Measurements from ENCODE around the gene NSMF.
"Not testable (repeated sequence)": the region's sequence is repeated elsewhere in the genome, so short reads cannot be mapped to it uniquely, and the experiment has no call there.

Gene NSMF

DNA sequence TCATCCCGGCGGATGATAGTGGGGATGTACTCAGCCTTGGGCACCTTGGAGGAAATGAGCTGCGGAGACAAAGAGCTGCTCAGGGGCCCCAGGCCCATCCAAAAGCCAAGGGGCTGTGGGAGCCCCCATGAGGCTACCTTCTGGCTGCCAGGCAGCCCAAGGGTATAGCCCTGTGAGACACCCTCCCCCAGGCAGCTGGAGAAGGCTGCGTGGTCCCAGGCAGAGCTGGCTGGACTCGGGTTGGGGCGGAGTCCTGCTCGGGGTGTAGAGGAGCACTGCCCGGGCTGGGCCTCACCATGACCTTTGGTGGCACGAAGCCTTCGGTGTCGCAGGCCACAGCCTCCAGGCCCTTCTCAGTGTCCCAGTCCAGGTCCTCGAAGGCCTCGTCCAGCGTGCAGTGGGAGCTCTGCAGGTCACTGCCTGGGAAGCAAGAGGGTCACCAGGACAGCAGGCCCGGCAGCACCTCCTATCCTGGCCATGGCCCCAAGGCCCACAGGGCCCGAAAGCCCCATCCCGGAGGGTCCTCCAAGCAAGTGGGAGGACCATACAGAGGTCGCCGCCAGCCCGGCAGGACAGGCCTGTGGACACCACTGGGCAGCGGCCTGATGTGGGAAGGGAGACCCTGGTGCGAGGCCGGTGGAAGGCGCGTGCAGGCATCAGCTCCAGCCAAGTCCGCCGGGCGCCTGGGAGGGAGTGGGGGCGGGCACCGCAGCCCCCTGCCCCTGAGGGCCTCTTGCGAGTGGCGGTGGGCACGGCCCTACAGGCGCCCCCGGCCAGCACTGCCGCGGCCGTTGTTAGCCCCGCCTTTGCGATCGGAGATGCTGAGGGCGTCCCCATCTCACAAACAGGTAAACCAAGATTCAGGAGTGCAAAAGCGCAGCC is 6.1 kb downstream of the NSMF start:
- Histone ChIP-seq H2AFZ (ENCODE audit: low read length) (no peak overlapping the region), H4K20me1 (ENCODE audit: insufficient read depth, low read length) (no peaks in the 10 kb centered on the region)
- TF ChIP-seq, protein P1, sequence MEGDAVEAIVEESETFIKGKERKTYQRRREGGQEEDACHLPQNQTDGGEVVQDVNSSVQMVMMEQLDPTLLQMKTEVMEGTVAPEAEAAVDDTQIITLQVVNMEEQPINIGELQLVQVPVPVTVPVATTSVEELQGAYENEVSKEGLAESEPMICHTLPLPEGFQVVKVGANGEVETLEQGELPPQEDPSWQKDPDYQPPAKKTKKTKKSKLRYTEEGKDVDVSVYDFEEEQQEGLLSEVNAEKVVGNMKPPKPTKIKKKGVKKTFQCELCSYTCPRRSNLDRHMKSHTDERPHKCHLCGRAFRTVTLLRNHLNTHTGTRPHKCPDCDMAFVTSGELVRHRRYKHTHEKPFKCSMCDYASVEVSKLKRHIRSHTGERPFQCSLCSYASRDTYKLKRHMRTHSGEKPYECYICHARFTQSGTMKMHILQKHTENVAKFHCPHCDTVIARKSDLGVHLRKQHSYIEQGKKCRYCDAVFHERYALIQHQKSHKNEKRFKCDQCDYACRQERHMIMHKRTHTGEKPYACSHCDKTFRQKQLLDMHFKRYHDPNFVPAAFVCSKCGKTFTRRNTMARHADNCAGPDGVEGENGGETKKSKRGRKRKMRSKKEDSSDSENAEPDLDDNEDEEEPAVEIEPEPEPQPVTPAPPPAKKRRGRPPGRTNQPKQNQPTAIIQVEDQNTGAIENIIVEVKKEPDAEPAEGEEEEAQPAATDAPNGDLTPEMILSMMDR (IDR thresholded peaks at IDR 0.05; ENCODE audit: low read length), result no peak
- no peak for TF ChIP-seq EZH2 (IDR thresholded peaks at IDR 0.05; ENCODE audit: borderline replicate concordance, low read length)

DNA sequence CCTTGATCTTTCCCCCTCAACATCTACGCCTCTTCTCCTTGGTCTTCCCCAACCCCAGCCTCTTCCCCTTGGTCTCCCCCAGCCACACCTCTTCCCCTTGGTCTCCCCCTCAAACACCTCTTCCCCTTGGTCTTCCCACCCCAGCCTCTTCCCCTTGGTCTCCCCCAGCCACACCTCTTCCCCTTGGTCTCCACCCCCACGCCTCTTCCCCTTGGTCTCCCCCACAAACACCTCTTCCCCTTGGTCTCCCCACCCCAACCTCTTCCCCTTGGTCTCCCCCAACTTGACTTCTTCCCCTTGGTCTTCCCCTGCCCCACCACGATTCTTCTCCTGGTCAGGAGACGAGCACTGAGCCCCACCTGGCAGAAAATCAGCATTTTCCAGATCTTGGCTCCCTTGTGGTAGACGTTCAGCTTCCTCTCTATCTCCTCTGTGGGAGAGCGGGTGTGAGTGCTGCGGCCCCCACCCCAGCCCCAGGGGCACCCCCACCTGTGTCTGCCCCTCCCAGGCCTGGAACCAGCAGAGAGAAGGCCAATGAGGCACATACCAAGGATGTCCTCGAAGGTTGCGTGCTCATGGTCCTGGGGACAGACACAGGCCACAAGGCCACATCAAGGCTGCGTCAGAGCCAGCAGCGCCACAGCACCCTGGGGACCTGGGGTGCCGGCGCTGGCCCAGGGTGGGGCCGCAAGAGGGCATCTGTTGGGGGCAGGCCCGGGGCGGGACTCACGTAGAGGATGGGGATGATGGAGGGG is 7.0 kb downstream of the NSMF start:
- H3K9me2 ChIP-seq (ENCODE audit: low read depth, low read length), result no peaks in the 10 kb centered on the region
- H3K4me2 ChIP-seq (ENCODE audit: low read length), result no peak overlapping the region
- peaks cover 17% of the 10 kb centered on the region for H3K4me1 ChIP-seq (ENCODE audit: insufficient read depth, low read length, severe bottlenecking)
- no peaks in the 10 kb centered on the region for H3K79me2 ChIP-seq (ENCODE audit: insufficient read depth, low read length)
- H4K20me1 ChIP-seq (ENCODE audit: insufficient read depth, low read length), result no peaks in the 10 kb centered on the region
- H3K9ac ChIP-seq (ENCODE audit: low read length), result no peak overlapping the region
- peaks cover 24% of the 10 kb centered on the region for H3K36me3 ChIP-seq (ENCODE audit: insufficient read depth, low read length)
- no peak overlapping the region for H3K4me3 ChIP-seq (ENCODE audit: low read depth, low read length, poor library complexity, severe bottlenecking)
- no peaks in the 10 kb centered on the region for H3F3A ChIP-seq (ENCODE audit: insufficient read depth, low read length)
- TF ChIP-seq, protein P1 (IDR thresholded peaks at IDR 0.05; ENCODE audit: low read length), result no peak
- TF ChIP-seq EZH2 (IDR thresholded peaks at IDR 0.05; ENCODE audit: borderline replicate concordance, low read length), result no peak
- no peak overlapping the region for H3K27ac ChIP-seq (ENCODE audit: low read depth, low read length, poor library complexity, severe bottlenecking)
- no peaks in the 10 kb centered on the region for H3K27me3 ChIP-seq (ENCODE audit: insufficient read depth, low read length)
- H3K9me3 ChIP-seq (ENCODE audit: low read length), result no peaks in the 10 kb centered on the region
- no peak overlapping the region for H2AFZ ChIP-seq (ENCODE audit: low read length)

More for the DNA sequence above, 6.1 kb downstream of the NSMF start:
- H3K9ac ChIP-seq (ENCODE audit: low read length), result no peak overlapping the region
- no peaks in the 10 kb centered on the region for H3F3A ChIP-seq (ENCODE audit: insufficient read depth, low read length)
- H3K27me3 ChIP-seq (ENCODE audit: insufficient read depth, low read length), result no peaks in the 10 kb centered on the region
- no peaks in the 10 kb centered on the region for H3K9me2 ChIP-seq (ENCODE audit: low read depth, low read length)
- H3K36me3 ChIP-seq (ENCODE audit: insufficient read depth, low read length), result peaks cover 31% of the 10 kb centered on the region
- H3K27ac ChIP-seq (ENCODE audit: low read depth, low read length, poor library complexity, severe bottlenecking), result no peak overlapping the region
- no peak overlapping the region for H3K4me3 ChIP-seq (ENCODE audit: low read depth, low read length, poor library complexity, severe bottlenecking)
- no peaks in the 10 kb centered on the region for H3K9me3 ChIP-seq (ENCODE audit: low read length)
- no peaks in the 10 kb centered on the region for H3K79me2 ChIP-seq (ENCODE audit: insufficient read depth, low read length)
- H3K4me1 ChIP-seq (ENCODE audit: insufficient read depth, low read length, severe bottlenecking), result peaks cover 22% of the 10 kb centered on the region
- H3K4me2 ChIP-seq (ENCODE audit: low read length), result no peak overlapping the region

DNA sequence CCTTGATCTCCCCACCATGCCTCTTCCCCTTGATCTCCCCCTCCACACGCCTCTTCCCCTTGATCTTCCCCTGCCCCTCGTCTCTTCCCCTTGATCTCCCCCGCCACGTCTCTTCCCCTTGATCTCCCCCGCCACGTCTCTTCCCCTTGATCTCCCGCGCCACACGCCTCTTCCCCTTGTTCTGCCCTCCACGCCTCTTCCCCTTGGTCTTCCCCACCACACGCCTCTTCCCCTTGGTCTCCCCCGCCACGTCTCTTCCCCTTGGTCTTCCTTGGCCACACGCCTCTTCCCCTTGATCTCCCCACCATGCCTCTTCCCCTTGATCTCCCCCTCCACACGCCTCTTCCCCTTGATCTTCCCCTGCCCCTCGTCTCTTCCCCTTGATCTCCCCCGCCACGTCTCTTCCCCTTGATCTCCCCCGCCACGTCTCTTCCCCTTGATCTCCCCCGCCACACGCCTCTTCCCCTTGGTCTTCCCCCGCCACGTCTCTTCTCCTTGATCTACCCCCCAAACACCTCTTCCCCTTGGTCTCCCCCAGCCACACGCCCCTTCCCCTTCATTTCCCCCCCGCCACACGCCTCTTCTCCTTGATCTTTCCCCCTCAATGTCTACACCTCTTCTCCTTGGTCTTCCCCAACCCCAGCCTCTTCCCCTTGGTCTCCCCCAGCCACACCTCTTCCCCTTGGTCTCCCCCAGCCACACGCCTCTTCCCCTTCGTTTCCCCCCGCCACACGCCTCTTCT is 7.7 kb downstream of the NSMF start:
- H3K9me2 ChIP-seq (ENCODE audit: low read depth, low read length); H3K27ac ChIP-seq (ENCODE audit: low read depth, low read length, poor library complexity, severe bottlenecking); H3K9me3 ChIP-seq (ENCODE audit: low read length); H4K20me1 ChIP-seq (ENCODE audit: insufficient read depth, low read length); H3K9ac ChIP-seq (ENCODE audit: low read length); H3K4me3 ChIP-seq (ENCODE audit: low read depth, low read length, poor library complexity, severe bottlenecking); H3K4me2 ChIP-seq (ENCODE audit: low read length); H2AFZ ChIP-seq (ENCODE audit: low read length); H3K27me3 ChIP-seq (ENCODE audit: insufficient read depth, low read length); H3F3A ChIP-seq (ENCODE audit: insufficient read depth, low read length); H3K79me2 ChIP-seq (ENCODE audit: insufficient read depth, low read length): not testable (repeated sequence)
- H3K36me3 ChIP-seq (ENCODE audit: insufficient read depth, low read length), result peaks cover 22% of the 10 kb centered on the region
- peaks cover 17% of the 10 kb centered on the region for H3K4me1 ChIP-seq (ENCODE audit: insufficient read depth, low read length, severe bottlenecking)

DNA sequence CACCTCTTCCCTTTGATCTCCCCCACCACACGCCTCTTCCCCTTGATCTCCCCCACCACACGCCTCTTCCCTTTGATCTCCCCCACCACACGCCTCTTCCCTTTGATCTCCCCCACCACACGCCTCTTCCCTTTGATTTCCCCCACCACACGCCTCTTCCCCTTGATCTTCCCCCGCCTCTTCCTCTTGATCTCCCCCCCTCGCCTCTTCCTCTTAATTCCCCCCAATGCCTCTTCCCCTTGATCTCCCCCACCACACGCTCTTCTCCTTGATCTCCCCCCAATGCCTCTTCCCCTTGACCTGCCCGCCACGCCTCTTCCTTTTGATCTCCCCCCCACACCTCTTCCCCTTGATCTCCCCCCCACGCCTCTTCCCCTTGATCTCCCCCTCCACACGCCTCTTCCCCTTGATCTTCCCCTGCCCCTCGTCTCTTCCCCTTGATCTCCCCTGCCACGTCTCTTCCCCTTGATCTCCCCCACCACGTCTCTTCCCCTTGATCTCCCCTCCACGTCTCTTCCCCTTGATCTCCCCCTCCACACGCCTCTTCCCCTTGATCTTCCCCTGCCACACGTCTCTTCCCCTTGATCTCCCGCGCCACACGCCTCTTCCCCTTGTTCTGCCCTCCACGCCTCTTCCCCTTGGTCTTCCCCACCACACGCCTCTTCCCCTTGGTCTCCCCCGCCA is 8.5 kb downstream of the NSMF start:
- Histone ChIP-seq H3K36me3 (ENCODE audit: insufficient read depth, low read length) (peaks cover 21% of the 10 kb centered on the region), H3K4me1 (ENCODE audit: insufficient read depth, low read length, severe bottlenecking) (peaks cover 15% of the 10 kb centered on the region)
- H3K79me2 ChIP-seq (ENCODE audit: insufficient read depth, low read length); H3K4me2 ChIP-seq (ENCODE audit: low read length); H3K27me3 ChIP-seq (ENCODE audit: insufficient read depth, low read length); H3K9me3 ChIP-seq (ENCODE audit: low read length); H4K20me1 ChIP-seq (ENCODE audit: insufficient read depth, low read length); H3F3A ChIP-seq (ENCODE audit: insufficient read depth, low read length); H3K27ac ChIP-seq (ENCODE audit: low read depth, low read length, poor library complexity, severe bottlenecking); H2AFZ ChIP-seq (ENCODE audit: low read length); H3K9ac ChIP-seq (ENCODE audit: low read length); H3K4me3 ChIP-seq (ENCODE audit: low read depth, low read length, poor library complexity, severe bottlenecking); H3K9me2 ChIP-seq (ENCODE audit: low read depth, low read length): not testable (repeated sequence)
